SK-N-SH (cell line): ENCODE data around the gene ZNF134. TPM values are rescaled to one million over a fixed set of nuclear protein-coding genes. Genes with fewer than 3 reads are reported as not detected.
A peak's percentile ranks its signal among the peaks of the same experiment; 100 is the strongest.

Source experiments
- CTCF ChIA-PET: fragments of 300-600, 350-600 bp; formaldehyde crosslinking; extraction: SDS; loops from one replicate; lab custom pipeline; 2021; lab: Yijun Ruan, JAX
- POLR2A ChIA-PET: fragments of 350-600 bp; sonication (Branson Sonifier 250); formaldehyde crosslinking; extraction: SDS; loops from one replicate; lab custom pipeline; 2020; ENCODE audit warnings: antibody characterized with exemption, inconsistent platforms; lab: Yijun Ruan, JAX
- DNase-seq: peaks from one replicate; pipeline ENCODE4 v3.0.0; 2012
- H2AFZ ChIP-seq: fragments of 200-600 bp; sonication (generic); 2 replicates; pipeline ENCODE4 v1.8.1; 2016; ENCODE audit warnings: antibody characterized with exemption, mild to moderate bottlenecking, low read depth
- H3F3A ChIP-seq: fragments of 200-600 bp; sonication (generic); replicated peaks from 2 replicates; pipeline ENCODE3; 2016; ENCODE audit warnings: antibody characterized with exemption, mild to moderate bottlenecking; ENCODE audit not compliant: insufficient read depth
- H3K27ac ChIP-seq, 2 experiments: fragments of 200-500 bp in 1 of 2; fragments of 200-600 bp in 1 of 2; sonication (Bioruptor generic) in 1 of 2; sonication (generic), shearing (Covaris generic) in 1 of 2; 2 replicates each; pipeline versions ENCODE4 v1.5.1 to v1.6.1; 2014 to 2016; ENCODE audit warnings: low read depth in 2 of 2, inconsistent platforms in 1 of 2, low read length in 1 of 2, mild to moderate bottlenecking in 1 of 2, mixed read lengths in 1 of 2
- H3K27me3 ChIP-seq: fragments of 200-600 bp; sonication (generic), shearing (Covaris generic); 2 replicates; pipeline ENCODE4 v1.6.1; 2016; ENCODE audit warnings: mixed run types; ENCODE audit not compliant: insufficient read depth
- H3K36me3 ChIP-seq, 2 experiments: fragments of 200-500 bp in 1 of 2; fragments of 200-600 bp in 1 of 2; sonication (Bioruptor generic) in 1 of 2; sonication (generic) in 1 of 2; replicated peaks in 1 of 2; 2 replicates each; pipeline versions ENCODE3 to v1.5.1; 2014 to 2016; ENCODE audit warnings: low read length in 1 of 2, mild to moderate bottlenecking in 1 of 2; ENCODE audit not compliant: insufficient read depth in 2 of 2, control insufficient read depth in 1 of 2
- H3K4me1 ChIP-seq, 2 experiments: fragments of 200-500 bp in 1 of 2; fragments of 200-600 bp in 1 of 2; sonication (Bioruptor generic) in 1 of 2; sonication (generic), shearing (Covaris generic) in 1 of 2; 2 replicates each; pipeline versions ENCODE4 v1.5.1 to v1.6.1; 2014 to 2016; ENCODE audit warnings: low read depth in 1 of 2, low read length in 1 of 2, mixed run types in 1 of 2; ENCODE audit not compliant: insufficient read depth in 2 of 2, control insufficient read depth in 1 of 2
- H3K4me2 ChIP-seq: fragments of 200-600 bp; sonication (generic), shearing (Covaris generic); 2 replicates; pipeline ENCODE4 v1.6.1; 2017; ENCODE audit warnings: mixed run types
- H3K4me3 ChIP-seq, 2 experiments: fragments of 200-500 bp in 1 of 2; fragments of 200-600 bp in 1 of 2; sonication (Bioruptor generic) in 1 of 2; sonication (generic), shearing (Covaris generic) in 1 of 2; 2 replicates each; pipeline versions ENCODE4 v1.5.1 to v1.8.1; 2014 to 2016; ENCODE audit warnings: low read depth in 2 of 2, inconsistent platforms in 1 of 2, low read length in 1 of 2, mild to moderate bottlenecking in 1 of 2, mixed read lengths in 1 of 2, moderate library complexity in 1 of 2
- H3K79me2 ChIP-seq: fragments of 200-600 bp; sonication (generic); 2 replicates; pipeline ENCODE4 v1.8.1; 2017; ENCODE audit warnings: mild to moderate bottlenecking; ENCODE audit not compliant: insufficient read depth
- H3K9ac ChIP-seq: fragments of 200-600 bp; sonication (generic); 2 replicates; pipeline ENCODE4 v1.6.1; 2017; ENCODE audit warnings: mixed run types
- H3K9me2 ChIP-seq: fragments of 200-600 bp; sonication (generic); 2 replicates; pipeline ENCODE4 v1.6.1; 2017; ENCODE audit warnings: mixed run types
- H3K9me3 ChIP-seq: fragments of 200-600 bp; sonication (generic); 2 replicates; pipeline ENCODE4 v1.6.1; 2017; ENCODE audit warnings: mixed run types, mild to moderate bottlenecking, moderate library complexity
- H4K20me1 ChIP-seq: fragments of 200-600 bp; sonication (generic); 2 replicates; pipeline ENCODE4 v1.6.1; 2017; ENCODE audit warnings: mild to moderate bottlenecking, mixed run types; ENCODE audit not compliant: insufficient read depth
- CHD2 ChIP-seq: fragments of 150-350 bp; IDR thresholded peaks from 2 replicates; pipeline ENCODE4 v1.6.1; 2018; ENCODE audit warnings: low read length; ENCODE audit not compliant: partially characterized antibody
- CTCF ChIP-seq: fragments of 200-600 bp; sonication (generic); IDR thresholded peaks from 2 replicates; pipeline ENCODE4 v1.6.1; 2017; ENCODE audit warnings: antibody characterized with exemption, mild to moderate bottlenecking, moderate library complexity
- ELF1 ChIP-seq: IDR thresholded peaks from 2 replicates; pipeline ENCODE4 v1.4.0; 2012
- EP300 ChIP-seq, 2 experiments: IDR thresholded peaks; 2 replicates each; pipeline versions ENCODE4 v1.4.0 to v1.6.1; 2012; ENCODE audit warnings: borderline replicate concordance in 1 of 2, low read depth in 1 of 2, low read length in 1 of 2
- EZH2phosphoT487 ChIP-seq: fragments of 200-600 bp; sonication (generic); IDR thresholded peaks from 2 replicates; pipeline ENCODE4 v1.6.1; 2017; ENCODE audit warnings: low read depth, mixed run types, mild to moderate bottlenecking, antibody characterized with exemption, moderate library complexity, borderline replicate concordance
- FOSL2 ChIP-seq: IDR thresholded peaks from 2 replicates; pipeline ENCODE4 v1.4.0; 2012; ENCODE audit warnings: low read depth, mild to moderate bottlenecking, moderate library complexity, borderline replicate concordance
- FOXJ3 ChIP-seq: sonication (generic); formaldehyde crosslinking; IDR thresholded peaks from 2 replicates; pipeline ENCODE4 v1.5.1; 2020; ENCODE audit warnings: mild to moderate bottlenecking, missing genetic modification reagents
- FOXM1 ChIP-seq: IDR thresholded peaks from 2 replicates; pipeline ENCODE4 v1.4.0; 2012; ENCODE audit warnings: low read depth, mild to moderate bottlenecking
- GABPA ChIP-seq: IDR thresholded peaks from 2 replicates; pipeline ENCODE4 v1.4.0; 2012; ENCODE audit warnings: low read depth, mild to moderate bottlenecking
- GATA2 ChIP-seq: sonication (generic); formaldehyde crosslinking; IDR thresholded peaks from 2 replicates; pipeline ENCODE4 v1.5.0; 2020; ENCODE audit warnings: mild to moderate bottlenecking, missing genetic modification reagents
- MAX ChIP-seq: IDR thresholded peaks from 2 replicates; pipeline ENCODE4 v1.4.0; 2012; ENCODE audit warnings: low read depth
- MEF2A ChIP-seq: IDR thresholded peaks from 2 replicates; pipeline ENCODE4 v1.4.0; 2012; ENCODE audit warnings: low read depth, borderline replicate concordance
- NFIC ChIP-seq: IDR thresholded peaks from 2 replicates; pipeline ENCODE4 v1.4.0; 2012; ENCODE audit warnings: borderline replicate concordance
- PBX3 ChIP-seq: IDR thresholded peaks from 2 replicates; pipeline ENCODE4; 2012
- POLR2AphosphoS5 ChIP-seq: IDR thresholded peaks from 2 replicates; pipeline ENCODE4 v1.6.1; 2012; ENCODE audit warnings: low read depth, low read length
- RAD21 ChIP-seq: IDR thresholded peaks from 2 replicates; pipeline ENCODE4 v1.6.1; 2012; ENCODE audit warnings: mild to moderate bottlenecking, low read length
- RCOR1 ChIP-seq: fragments of 150-350 bp; IDR thresholded peaks from 2 replicates; pipeline ENCODE4 v1.6.1; 2017; ENCODE audit warnings: antibody characterized with exemption, low read length
- RFX5 ChIP-seq: IDR thresholded peaks from 2 replicates; pipeline ENCODE4 v1.6.1; 2012; ENCODE audit warnings: mild to moderate bottlenecking, improper control_type of control experiment, low read length
- RXRA ChIP-seq: IDR thresholded peaks from 2 replicates; pipeline ENCODE4 v1.4.0; 2012; ENCODE audit warnings: low read depth, mild to moderate bottlenecking, borderline replicate concordance
- SIN3A ChIP-seq: IDR thresholded peaks from 2 replicates; pipeline ENCODE4 v1.6.1; 2012; ENCODE audit warnings: low read depth, mild to moderate bottlenecking, low read length, moderate library complexity, borderline replicate concordance
- SMC3 ChIP-seq: IDR thresholded peaks from 2 replicates; pipeline ENCODE4 v1.6.1; 2012; ENCODE audit warnings: low read depth, low read length, improper control_type of control experiment
- TCF12 ChIP-seq: IDR thresholded peaks from 2 replicates; pipeline ENCODE4 v1.4.0; 2012
- USF2 ChIP-seq: fragments of 150-350 bp; IDR thresholded peaks from 2 replicates; pipeline ENCODE4 v1.6.1; 2017; ENCODE audit warnings: antibody characterized with exemption, low read length, low read depth, borderline replicate concordance
- ZBTB33 ChIP-seq: IDR thresholded peaks from 2 replicates; pipeline ENCODE4 v1.4.0; 2012; ENCODE audit warnings: low read depth, borderline replicate concordance
- WGBS: methylation state at CpG from one replicate; pipeline ENCODE4 v1.1.6; 2017; ENCODE audit warnings: low lambda C conversion rate; 5-methylcytosine and 5-hydroxymethylcytosine counted together
- polyA plus RNA-seq, 3 experiments: library from polyadenylated mRNA; depleted of rRNA; stranded (reverse); fragments of >200 nt; gene quantifications; 2 replicates each; pipeline ENCODE4 v1.2.3, GENCODE V29; 2012

The ZNF134 gene
- 9.6 and 9.8 TPM in 2 replicates for polyA plus RNA-seq (2012; rRNA removed)
- polyA plus RNA-seq (2012; cell fraction: cytosol; rRNA removed): 7.4 and 10.8 TPM in 2 replicates
- 10.2 and 17.6 TPM in 2 replicates for polyA plus RNA-seq (2012; cell fraction: nucleus; rRNA removed)

GRCh38 chr19:57613941-57614743 lies at the start of gene ZNF134:
ZNF134 (plus strand) TSS chr19:57614242; CDS start chr19:57619469, 5,227 bp downstream.
- DNase-seq: peak; percentile 93
- WGBS: 3% methylated on average over 9 of the region's 64 CpGs
- peak within 1 kb of the TSS; percentile 99 to 100 for H3K4me3 ChIP-seq
- H3K9me3 ChIP-seq: peaks cover 10% of the 10 kb centered on the region
- H3K36me3 ChIP-seq: peaks cover 26 to 43% of the 10 kb centered on the region in 2 experiments
- H3K4me1 ChIP-seq: no peaks in the 10 kb centered on the region; a peak in 1 of 4 replicates
- peaks cover 51% of the 10 kb centered on the region for H3K79me2 ChIP-seq
- CTCF ChIA-PET: interaction anchor here (1.0 kb wide), 1 partner anchor 22 kb away, joined by 3 read pairs; no protein-coding TSS in a partner anchor
- H3K27ac ChIP-seq: peak within 1 kb of the TSS; percentile 42 to 72; a peak in 2 of 4 replicates
- H3K9ac ChIP-seq: peak within 1 kb of the TSS; percentile 80
- H2AFZ ChIP-seq: peak within 1 kb of the TSS; percentile 83
- H4K20me1 ChIP-seq: no peaks in the 10 kb centered on the region
- peak within 1 kb of the TSS; percentile 84 for H3K4me2 ChIP-seq
- no peaks in the 10 kb centered on the region for H3K9me2 ChIP-seq
- H3F3A ChIP-seq: no peaks in the 10 kb centered on the region
- POLR2A ChIA-PET: interaction anchor here (0.7 to 1.5 kb wide), 6 partner anchors 14 to 132 kb away, joined by 3 to 6 read pairs (median 4); partner anchors contain the start of genes ZIK1, ZNF211, ZNF530 and ZNF551
- no peaks in the 10 kb centered on the region for H3K27me3 ChIP-seq
- TF ChIP-seq PBX3 (no peak; the same call in 1 of the 2 replicates), CHD2 (peak; percentile 81), ZBTB33 (no peak), RCOR1 (no peak), FOSL2 (no peak), ELF1 (peak; percentile 58), EP300 (IDR thresholded peaks at IDR 0.05; ENCODE audit: borderline replicate concordance in 1 of 2, low read depth in 1 of 2, low read length in 1 of 2) (no peak), RXRA (no peak), NFIC (peak; percentile 23; the same call in 1 of the 2 replicates), CTCF (peak; percentile 33; the same call in 1 of the 2 replicates), RAD21 (no peak), EZH2phosphoT487 (no peak), SIN3A (0 out of 2 replicates have a peak, but pooled peaks have one; percentile 23), TCF12 (peak; percentile 4; the same call in 1 of the 2 replicates), RFX5 (no peak), POLR2AphosphoS5 (peak; percentile 92), USF2 (no peak), FOXM1 (no peak), FOXJ3 (CRISPR knock-in tag) (peak; percentile 32; the same call in 1 of the 2 replicates), SMC3 (no peak), GATA2 (no peak), GABPA (peak; percentile 93), MEF2A (no peak), MAX (peak; percentile 63)
